HCT116 (cell line): ENCODE measurements around the gene STPG1. TPM values are rescaled to one million over a fixed set of nuclear protein-coding genes. Genes with fewer than 3 reads are reported as not detected.

Source experiments
- ATAC-seq: fragments of 200-7000 bp; cut with Tn5 transposase; 2 replicates; pipeline ENCODE4 v1.9.1; 2020; ENCODE audit warnings: mild to moderate bottlenecking, moderate library complexity
- BruUV-seq: library from RNA; stranded (reverse); fragments of 400-500 nt; replicated peaks from 2 replicates; lab custom pipeline; 2021; lab: Mats Ljungman, UMichigan
- CTCF ChIA-PET: fragments of 300-600 bp; sonication (Branson Sonifier 250); formaldehyde crosslinking; loops from one replicate; lab custom pipeline; 2021; ENCODE audit warnings: antibody characterized with exemption; lab: Charles Lee
- POLR2A ChIA-PET: fragments of 300-600, 350-600 bp; sonication (Branson Sonifier 250); formaldehyde crosslinking; loops from one replicate; lab custom pipeline; 2021; ENCODE audit warnings: antibody characterized with exemption; lab: Charles Lee
- RAD21 ChIA-PET, 2 experiments: fragments of 300-600 bp; sonication (Branson Sonifier 250); formaldehyde crosslinking; loops; one replicate each; lab custom pipeline; 2023; ENCODE audit warnings: low total read pairs in 2 of 2; ENCODE audit not compliant: uncharacterized antibody in 2 of 2, unreplicated experiment in 2 of 2, low non-redundant PET in 1 of 2; lab: Charles Lee
- DNase-seq: peaks from one replicate; pipeline ENCODE4 v3.0.0-alpha.2; 2010; ENCODE audit warnings: low read depth, low spot score
- H2AFZ ChIP-seq: fragments of 200-600 bp; shearing (Covaris generic), sonication (generic); 2 replicates; pipeline ENCODE4 v1.6.1; 2017; ENCODE audit warnings: low read depth, mixed run types, mixed read lengths, antibody characterized with exemption, low read length; ENCODE audit not compliant: poor library complexity, severe bottlenecking
- H3K27ac ChIP-seq: 2 replicates; pipeline ENCODE4 v1.5.1; 2012; ENCODE audit warnings: low read depth, low read length
- H3K27me3 ChIP-seq: fragments of 200-600 bp; sonication (generic); 2 replicates; pipeline ENCODE4 v1.6.1; 2016; ENCODE audit warnings: mixed run types, low read length, mixed read lengths; ENCODE audit not compliant: insufficient read depth
- H3K36me3 ChIP-seq, 2 experiments: fragments of 200-500 bp in 1 of 2; fragments of 200-600 bp in 1 of 2; sonication (Bioruptor generic) in 1 of 2; sonication (generic) in 1 of 2; 2 replicates each; pipeline versions ENCODE4 v1.5.1 to v1.6.1; 2014 to 2016; ENCODE audit warnings: low read length in 2 of 2, inconsistent platforms in 1 of 2, mixed read lengths in 1 of 2, mixed run types in 1 of 2; ENCODE audit not compliant: insufficient read depth in 2 of 2, control insufficient read depth in 1 of 2
- H3K4me1 ChIP-seq, 2 experiments: fragments of 200-600 bp in 1 of 2; sonication (generic) in 1 of 2; 2 replicates each; pipeline versions ENCODE4 v1.5.1 to v1.6.1; 2012 to 2017; ENCODE audit warnings: low read length in 2 of 2, inconsistent platforms in 1 of 2, mild to moderate bottlenecking in 1 of 2, mixed read lengths in 1 of 2, mixed run types in 1 of 2, moderate library complexity in 1 of 2; ENCODE audit not compliant: insufficient read depth in 2 of 2, control insufficient read depth in 1 of 2
- H3K4me2 ChIP-seq: fragments of 200-600 bp; sonication (generic); 2 replicates; pipeline ENCODE4 v1.6.1; 2017; ENCODE audit warnings: mixed run types, low read length, mixed read lengths
- H3K4me3 ChIP-seq, 2 experiments: fragments of 200-600 bp in 1 of 2; sonication (generic) in 1 of 2; replicated peaks in 1 of 2; 2 replicates each; pipeline ENCODE4 v1.5.1; 2011 to 2016; ENCODE audit warnings: low read length in 2 of 2, control low read depth in 1 of 2, low read depth in 1 of 2, mild to moderate bottlenecking in 1 of 2, mixed read lengths in 1 of 2, mixed run types in 1 of 2
- H3K79me2 ChIP-seq: fragments of 200-600 bp; sonication (generic); 2 replicates; pipeline ENCODE4 v1.6.1; 2017; ENCODE audit warnings: mild to moderate bottlenecking, mixed run types, low read length, moderate library complexity, mixed read lengths; ENCODE audit not compliant: insufficient read depth
- H3K9ac ChIP-seq: fragments of 200-600 bp; sonication (generic); 2 replicates; pipeline ENCODE4 v1.6.1; 2016; ENCODE audit warnings: low read length, mixed read lengths
- H3K9me2 ChIP-seq: fragments of 200-600 bp; sonication (generic), shearing (Covaris generic); 2 replicates; pipeline ENCODE4 v1.6.1; 2017; ENCODE audit warnings: mixed run types, mild to moderate bottlenecking, moderate library complexity; ENCODE audit not compliant: insufficient read depth
- H3K9me3 ChIP-seq, 2 experiments: fragments of 200-500 bp in 1 of 2; fragments of 200-600 bp in 1 of 2; sonication (Bioruptor generic) in 1 of 2; sonication (generic) in 1 of 2; 2 replicates each; pipeline ENCODE4 v1.6.1; 2014 to 2017; ENCODE audit warnings: low read length in 2 of 2, mixed read lengths in 2 of 2, inconsistent platforms in 1 of 2, low read depth in 1 of 2, mild to moderate bottlenecking in 1 of 2, mixed run types in 1 of 2, moderate library complexity in 1 of 2; ENCODE audit not compliant: control insufficient read depth in 1 of 2, insufficient read depth in 1 of 2
- H4K20me1 ChIP-seq: fragments of 200-600 bp; sonication (generic), shearing (Covaris generic); 2 replicates; pipeline ENCODE4 v1.6.1; 2017; ENCODE audit warnings: mixed run types, mild to moderate bottlenecking, moderate library complexity; ENCODE audit not compliant: insufficient read depth
- ATF3 ChIP-seq: IDR thresholded peaks from 2 replicates; pipeline ENCODE4 v1.6.1; 2012
- EZH2 ChIP-seq: fragments of 200-600 bp; sonication (generic); IDR thresholded peaks from 2 replicates; pipeline ENCODE4 v1.6.1; 2017; ENCODE audit warnings: antibody characterized with exemption, mixed run types
- EZH2phosphoT487 ChIP-seq: fragments of 200-600 bp; IDR thresholded peaks from 2 replicates; pipeline ENCODE4 v1.6.1; 2018; ENCODE audit warnings: antibody characterized with exemption, borderline replicate concordance
- FOSL1 ChIP-seq: IDR thresholded peaks from 2 replicates; pipeline ENCODE4 v1.6.1; 2012; ENCODE audit warnings: low read depth
- RAD21 ChIP-seq: IDR thresholded peaks from 2 replicates; pipeline ENCODE4 v1.6.1; 2012; ENCODE audit warnings: low read depth, mild to moderate bottlenecking
- SRF ChIP-seq: IDR thresholded peaks from 2 replicates; pipeline ENCODE4 v1.6.1; 2012; ENCODE audit warnings: low read depth
- ZBTB33 ChIP-seq: IDR thresholded peaks from 2 replicates; pipeline ENCODE4 v1.6.1; 2011; ENCODE audit warnings: mild to moderate bottlenecking, low read length, moderate library complexity; ENCODE audit not compliant: insufficient replicate concordance; ENCODE audit errors: extremely low read depth
- ZFX ChIP-seq: fragments of 450-650 bp; IDR thresholded peaks from 2 replicates; pipeline ENCODE4 v1.6.1; 2017
- intact Hi-C: fragments of 100-400 bp; cut with micrococcal nuclease; formaldehyde crosslinking; loops from 2 replicates; pipeline ENCODE4 v1.10.0; 2022
- total RNA-seq: library from RNA; stranded (reverse); gene quantifications from one replicate; pipeline ENCODE4 v1.2.1, GENCODE V29; 2021; ENCODE audit not compliant: unreplicated experiment

STPG1 gene
- total RNA-seq, 1 experiment from 2014 or later = 13.4 TPM

- H3K9me3 ChIP-seq = no peaks in the 10 kb centered on the region
- H3K9me2 ChIP-seq = no peaks in the 10 kb centered on the region
- no peak overlapping the region for H3K4me3 ChIP-seq
- H3K27ac ChIP-seq = no peak overlapping the region
- no peaks in the 10 kb centered on the region for H3K79me2 ChIP-seq
- BruUV-seq = no TSS peak
- H3K36me3 ChIP-seq = no peaks in the 10 kb centered on the region
- H3K4me2 ChIP-seq = no peak overlapping the region
- H2AFZ ChIP-seq = no peak overlapping the region
- DNase-seq = no peak
- CTCF ChIA-PET = interaction anchor here (1.1 to 1.9 kb wide), 5 partner anchors 9 to 250 kb away, joined by 4 to 8 read pairs (median 6); partner anchors contain the start of gene NIPAL3
- no peak overlapping the region for H3K9ac ChIP-seq
- intact Hi-C loops = no loop called here
- POLR2A ChIA-PET = interaction anchor here (1.7 kb wide), 1 partner anchor 15 kb away, joined by 3 read pairs; the partner anchor contains the start of gene NIPAL3
- no peaks in the 10 kb centered on the region for H3K27me3 ChIP-seq
- H4K20me1 ChIP-seq = no peaks in the 10 kb centered on the region
- no peak for TF ChIP-seq SRF
- TF ChIP-seq RAD21 = no peak
- no peak for TF ChIP-seq ZBTB33
- TF ChIP-seq EZH2 = no peak
- no peak for TF ChIP-seq EZH2phosphoT487
- TF ChIP-seq ATF3 = no peak
- TF ChIP-seq ZFX = no peak
- no peak for TF ChIP-seq FOSL1
- H3K4me1 ChIP-seq = no peaks in the 10 kb centered on the region
- ATAC-seq = no peak
- RAD21 ChIA-PET = no interaction called here
These were observed 13.5 kb downstream of the STPG1 start for GRCh38 chr1:24400065-24400464.
